ENCODE data around the gene UTP25.
"Not testable (repeated sequence)": the region's sequence is repeated elsewhere in the genome, so short reads cannot be mapped to it uniquely, and the experiment has no call there.

UTP25 gene

GRCh38 chr1:209900734-209901133 is 73.0 kb downstream of the UTP25 start:
- peak; percentile 94 for DNase-seq

- no peak for DNase-seq
Measured at GRCh38 chr1:209901211-209901610, 73.4 kb downstream of the UTP25 start.

- not testable (repeated sequence) for DNase-seq
Measured at GRCh38 chr1:209904774-209905173, 77.0 kb downstream of the UTP25 start.

All from NCI-H226 (cell line).